ENCODE results near the gene CTDP1. TPM values are rescaled to one million over a fixed set of nuclear protein-coding genes. Genes with fewer than 3 reads are reported as not detected.

Gene CTDP1
- total RNA-seq, 2 experiments from 2014 or later, result 44.4 to 44.6 TPM

DNA sequence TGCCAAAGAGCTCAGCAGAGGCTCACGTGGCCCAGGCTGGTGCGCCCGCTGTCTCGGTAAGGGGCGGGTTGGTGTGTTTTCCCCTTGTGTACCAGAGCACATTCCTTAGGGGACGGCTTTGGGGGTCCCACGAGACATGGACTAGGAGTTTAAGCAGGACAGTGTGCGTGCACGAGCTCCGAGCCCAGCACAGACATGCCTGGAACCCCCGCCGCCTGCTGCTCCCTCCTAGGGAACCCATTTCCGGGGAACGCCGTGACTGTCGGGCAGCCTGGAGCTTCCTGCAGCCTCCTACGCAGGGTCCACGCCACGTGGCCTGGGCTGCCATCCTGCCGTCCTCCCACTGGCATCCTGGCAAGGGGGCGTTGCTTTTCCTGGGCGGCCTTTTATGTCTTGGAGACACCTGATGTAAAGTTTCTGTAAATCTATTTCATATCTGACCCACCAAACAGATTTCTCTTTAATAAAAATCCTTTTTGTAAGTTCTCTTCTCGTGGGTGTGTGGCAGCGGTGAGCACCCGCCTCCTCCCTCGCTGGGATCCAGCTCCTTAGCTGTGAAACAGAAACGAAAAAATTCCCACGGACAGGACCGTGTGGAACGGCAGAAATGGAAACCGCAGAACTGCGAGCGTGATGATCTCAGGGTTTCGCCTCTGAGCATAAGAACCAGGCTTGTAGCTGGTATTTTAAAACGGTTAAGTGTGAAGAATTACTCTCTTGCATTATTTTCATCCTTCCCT is 74.6 kb downstream of the CTDP1 start:
- no peak overlapping the region for H3K27ac Mint-ChIP-seq
- H3K4me3 Mint-ChIP-seq, result no peak overlapping the region
- no peaks in the 10 kb centered on the region for H3K27me3 Mint-ChIP-seq

DNA sequence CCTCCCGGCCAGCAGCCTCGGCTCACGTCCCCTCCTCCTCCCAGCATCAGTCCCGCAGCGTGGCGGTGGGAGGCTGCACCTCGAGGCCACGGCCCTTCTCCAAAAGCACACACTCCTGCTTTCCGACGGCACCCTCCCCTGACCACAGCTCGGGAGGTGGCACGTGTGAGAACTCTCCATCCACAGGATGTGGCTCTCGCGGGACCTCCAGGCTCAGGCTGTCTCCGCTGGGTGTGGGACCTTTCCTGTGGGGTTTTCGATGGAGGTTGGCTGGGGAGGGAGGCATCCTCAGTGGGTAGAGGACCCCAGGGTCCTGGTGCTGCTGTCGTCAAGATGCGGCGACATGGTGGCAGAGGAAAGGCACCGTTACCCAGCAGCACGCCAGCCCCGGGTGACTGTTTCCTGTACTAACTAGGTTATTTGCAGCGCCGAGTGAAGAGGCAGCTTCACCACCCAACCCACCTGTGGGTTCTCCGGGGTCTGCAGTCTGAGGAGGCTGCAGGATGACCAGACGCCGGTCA is 75.3 kb downstream of the CTDP1 start:
- peaks cover 11% of the 10 kb centered on the region for H3K9me3 Mint-ChIP-seq
- H3K36me3 Mint-ChIP-seq, result peaks cover 38% of the 10 kb centered on the region
- H3K27ac Mint-ChIP-seq, result no peak overlapping the region
- DNase-seq, result no peak
- no peak overlapping the region for H3K4me3 Mint-ChIP-seq
- H3K27me3 Mint-ChIP-seq, result no peaks in the 10 kb centered on the region
- no peaks in the 10 kb centered on the region for H3K4me1 Mint-ChIP-seq

More for the DNA sequence above, 74.6 kb downstream of the CTDP1 start:
- no peak for DNase-seq
- Mint-ChIP-seq H3K4me1 (no peaks in the 10 kb centered on the region), H3K9me3 (peaks cover 11% of the 10 kb centered on the region), H3K36me3 (peaks cover 42% of the 10 kb centered on the region)

GRCh38 chr18:79755496-79756142 is 76.0 kb downstream of the CTDP1 start:
- Mint-ChIP-seq H3K27ac (no peak overlapping the region), H3K27me3 (no peaks in the 10 kb centered on the region), H3K36me3 (peaks cover 41% of the 10 kb centered on the region), H3K4me1 (no peaks in the 10 kb centered on the region), H3K9me3 (peaks cover 11% of the 10 kb centered on the region), H3K4me3 (no peak overlapping the region)
- no peak for DNase-seq

GRCh38 chr18:79756143-79756500 is 76.5 kb downstream of the CTDP1 start:
- Mint-ChIP-seq H3K9me3 (peaks cover 11% of the 10 kb centered on the region), H3K27ac (no peak overlapping the region), H3K4me3 (no peak overlapping the region), H3K27me3 (no peaks in the 10 kb centered on the region), H3K36me3 (peaks cover 41% of the 10 kb centered on the region), H3K4me1 (no peaks in the 10 kb centered on the region)
- DNase-seq, result no peak

DNA sequence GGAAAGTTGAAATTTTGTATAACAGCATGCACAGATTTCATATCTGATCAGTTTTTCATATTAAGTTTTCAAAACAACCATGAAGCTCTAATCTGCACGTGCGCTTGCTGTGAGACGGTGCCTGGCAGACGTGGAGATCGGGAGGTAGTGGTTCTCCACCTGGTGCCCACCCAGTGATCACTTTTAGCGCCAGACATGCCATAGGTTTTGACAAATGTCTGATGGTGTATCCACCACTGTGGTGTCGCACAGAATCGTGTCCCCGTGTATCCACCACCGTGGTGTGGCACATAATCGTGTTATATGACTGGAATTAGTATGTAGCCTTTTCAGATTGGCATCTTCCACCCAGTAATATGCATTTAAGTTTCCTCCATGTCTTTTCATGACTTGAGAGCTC is 77.2 kb downstream of the CTDP1 start:
- peaks cover 3% of the 10 kb centered on the region for H3K27me3 Mint-ChIP-seq
- H3K9me3 Mint-ChIP-seq, result peaks cover 11% of the 10 kb centered on the region
- H3K27ac Mint-ChIP-seq, result no peak overlapping the region
- H3K36me3 Mint-ChIP-seq, result peaks cover 41% of the 10 kb centered on the region
- no peak overlapping the region for H3K4me3 Mint-ChIP-seq
- DNase-seq, result no peak
- no peaks in the 10 kb centered on the region for H3K4me1 Mint-ChIP-seq

DNA sequence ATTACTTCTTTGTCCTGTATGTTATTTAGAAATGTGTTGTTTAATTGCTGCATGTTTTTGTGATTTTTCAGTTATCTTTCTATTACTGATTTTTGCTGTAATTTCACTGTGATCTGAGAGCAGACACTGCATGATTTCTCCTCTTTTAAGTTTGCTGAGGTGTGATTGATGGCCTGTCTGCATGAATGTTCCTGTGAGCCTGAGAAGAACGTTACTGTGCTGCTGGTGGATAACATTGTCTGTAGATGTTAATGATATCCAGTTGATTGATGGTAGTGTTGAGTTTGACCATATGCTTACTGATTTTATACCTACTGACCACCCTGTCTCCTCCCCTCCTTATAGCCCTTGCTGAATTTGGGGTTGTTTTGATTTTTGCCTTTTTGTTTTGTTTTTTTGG is 80.7 kb downstream of the CTDP1 start:
- Mint-ChIP-seq H3K4me3 (no peak overlapping the region), H3K4me1 (no peaks in the 10 kb centered on the region), H3K36me3 (peaks cover 21% of the 10 kb centered on the region), H3K9me3 (peaks cover 11% of the 10 kb centered on the region), H3K27ac (no peak overlapping the region), H3K27me3 (peaks cover 4% of the 10 kb centered on the region)
- no peak for DNase-seq

DNA sequence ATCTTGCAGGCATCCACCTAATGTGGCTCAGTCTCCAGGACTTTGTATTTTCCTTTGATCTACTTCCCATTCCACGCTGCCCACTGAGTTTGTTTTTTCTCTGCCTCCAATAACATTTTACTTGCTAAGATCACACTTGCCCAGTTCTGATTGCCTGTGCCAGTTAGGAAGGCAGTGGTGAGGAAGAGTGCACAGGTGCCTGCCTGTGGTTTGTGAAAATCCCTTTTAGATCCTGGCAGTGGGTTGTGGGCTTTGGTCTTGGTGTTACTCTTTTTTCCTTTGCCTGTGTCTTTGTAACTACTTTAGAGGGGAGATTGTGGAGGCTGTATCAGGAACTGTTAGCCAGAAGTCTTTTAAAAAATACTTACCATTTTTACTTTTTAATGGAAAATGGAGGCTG is 81.3 kb downstream of the CTDP1 start:
- H3K27me3 Mint-ChIP-seq, result peaks cover 8% of the 10 kb centered on the region
- no peak overlapping the region for H3K27ac Mint-ChIP-seq
- no peak overlapping the region for H3K4me3 Mint-ChIP-seq
- H3K9me3 Mint-ChIP-seq, result peaks cover 11% of the 10 kb centered on the region
- DNase-seq, result no peak
- peaks cover 17% of the 10 kb centered on the region for H3K36me3 Mint-ChIP-seq
- no peaks in the 10 kb centered on the region for H3K4me1 Mint-ChIP-seq

DNA sequence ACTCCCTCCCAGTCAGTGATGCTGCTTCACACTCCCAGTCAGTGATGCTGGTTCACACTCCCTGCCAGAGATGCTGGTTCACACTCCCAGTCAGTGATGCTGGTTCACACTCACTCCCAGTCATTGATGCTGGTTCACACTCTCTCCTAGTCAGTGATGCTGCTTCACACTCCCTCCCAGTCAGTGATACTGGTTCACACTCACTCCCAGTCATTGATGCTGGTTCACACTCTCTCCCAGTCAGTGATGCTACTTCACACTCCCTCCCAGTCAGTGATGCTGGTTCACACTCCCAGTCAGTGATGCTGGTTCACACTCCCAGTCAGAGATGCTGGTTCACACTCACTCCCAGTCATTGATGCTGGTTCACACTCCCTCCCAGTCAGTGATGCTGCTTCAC is 83.8 kb downstream of the CTDP1 start:
- peaks cover 29% of the 10 kb centered on the region for H3K27me3 Mint-ChIP-seq
- peaks cover 9% of the 10 kb centered on the region for H3K9me3 Mint-ChIP-seq
- DNase-seq, result no peak
- no peak overlapping the region for H3K4me3 Mint-ChIP-seq
- no peaks in the 10 kb centered on the region for H3K4me1 Mint-ChIP-seq
- peaks cover 5% of the 10 kb centered on the region for H3K36me3 Mint-ChIP-seq
- no peak overlapping the region for H3K27ac Mint-ChIP-seq

DNA sequence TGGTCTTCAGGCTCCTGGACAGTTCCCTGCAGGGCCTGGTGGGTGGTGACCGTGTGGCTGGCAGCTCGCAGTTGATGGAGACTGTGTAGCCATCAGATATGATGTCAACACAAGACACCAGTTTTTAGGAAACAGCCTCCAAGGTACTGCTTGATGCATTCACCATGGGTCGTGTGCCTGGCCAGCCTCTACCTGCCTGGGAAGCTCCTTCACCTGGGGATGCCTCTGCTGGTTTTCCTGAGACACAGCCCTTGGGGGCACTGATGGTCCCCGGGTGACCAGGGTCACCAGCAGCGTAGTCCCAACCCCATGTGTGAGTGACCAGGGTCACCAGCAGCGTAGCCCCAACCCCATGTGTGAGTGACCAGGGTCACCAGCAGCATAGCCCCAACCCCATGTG is 84.5 kb downstream of the CTDP1 start:
- Mint-ChIP-seq H3K27me3 (peaks cover 30% of the 10 kb centered on the region), H3K9me3 (peaks cover 6% of the 10 kb centered on the region), H3K4me3 (no peak overlapping the region), H3K36me3 (peaks cover 5% of the 10 kb centered on the region), H3K4me1 (no peaks in the 10 kb centered on the region), H3K27ac (no peak overlapping the region)
- no peak for DNase-seq

- Mint-ChIP-seq H3K9me3 (peaks cover 6% of the 10 kb centered on the region), H3K36me3 (peaks cover 3% of the 10 kb centered on the region), H3K4me1 (no peaks in the 10 kb centered on the region), H3K27ac (no peak overlapping the region), H3K27me3 (peaks cover 34% of the 10 kb centered on the region), H3K4me3 (no peak overlapping the region)
- DNase-seq, result no peak
Measured at GRCh38 chr18:79765491-79766245, 86.1 kb downstream of the CTDP1 start.

- H3K27ac Mint-ChIP-seq, result no peak overlapping the region
- peaks cover 3% of the 10 kb centered on the region for H3K36me3 Mint-ChIP-seq
- no peaks in the 10 kb centered on the region for H3K4me1 Mint-ChIP-seq
- peaks cover 6% of the 10 kb centered on the region for H3K9me3 Mint-ChIP-seq
- no peak for DNase-seq
- H3K27me3 Mint-ChIP-seq, result peaks cover 34% of the 10 kb centered on the region
- H3K4me3 Mint-ChIP-seq, result no peak overlapping the region
Measured at GRCh38 chr18:79766308-79766707, 86.7 kb downstream of the CTDP1 start.

DNA sequence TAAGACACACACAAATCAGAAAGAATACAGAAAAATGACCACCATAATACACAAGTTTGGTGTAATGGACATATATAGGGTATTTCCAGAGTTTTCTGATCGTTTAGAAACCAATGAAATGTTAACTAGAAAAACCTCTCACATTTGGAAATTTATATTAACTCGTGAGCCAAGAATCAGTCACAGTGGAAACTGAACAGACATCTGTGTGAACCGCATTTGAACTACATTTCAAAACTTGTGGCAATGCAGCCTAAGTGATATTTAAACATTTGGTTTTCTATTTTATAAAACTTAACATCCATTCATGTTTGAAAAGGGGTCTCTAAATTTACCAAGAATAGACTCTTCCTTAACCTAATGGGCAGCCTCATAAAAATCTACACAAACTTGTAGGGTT is 89.1 kb downstream of the CTDP1 start:
- H3K27ac Mint-ChIP-seq, result no peak overlapping the region
- peaks cover 6% of the 10 kb centered on the region for H3K9me3 Mint-ChIP-seq
- DNase-seq, result no peak
- H3K27me3 Mint-ChIP-seq, result peaks cover 37% of the 10 kb centered on the region
- no peak overlapping the region for H3K4me3 Mint-ChIP-seq
- no peaks in the 10 kb centered on the region for H3K4me1 Mint-ChIP-seq
- H3K36me3 Mint-ChIP-seq, result peaks cover 3% of the 10 kb centered on the region

- Mint-ChIP-seq H3K27me3 (peaks cover 40% of the 10 kb centered on the region), H3K4me3 (no peak overlapping the region), H3K27ac (no peak overlapping the region), H3K4me1 (no peaks in the 10 kb centered on the region), H3K36me3 (peaks cover 3% of the 10 kb centered on the region), H3K9me3 (peaks cover 6% of the 10 kb centered on the region)
- no peak for DNase-seq
Measured at GRCh38 chr18:79769698-79770500, 90.3 kb downstream of the CTDP1 start.

GRCh38 chr18:79770501-79770815 is 90.9 kb downstream of the CTDP1 start:
- Mint-ChIP-seq H3K27ac (no peak overlapping the region), H3K27me3 (peaks cover 40% of the 10 kb centered on the region), H3K4me1 (no peaks in the 10 kb centered on the region), H3K4me3 (no peak overlapping the region), H3K36me3 (peaks cover 3% of the 10 kb centered on the region), H3K9me3 (peaks cover 6% of the 10 kb centered on the region)
- DNase-seq, result no peak

GRCh38 chr18:79770826-79771225 is 91.2 kb downstream of the CTDP1 start:
- H3K27ac Mint-ChIP-seq, result no peak overlapping the region
- H3K4me3 Mint-ChIP-seq, result no peak overlapping the region
- DNase-seq, result no peak
- no peaks in the 10 kb centered on the region for H3K4me1 Mint-ChIP-seq
- peaks cover 6% of the 10 kb centered on the region for H3K9me3 Mint-ChIP-seq
- peaks cover 37% of the 10 kb centered on the region for H3K27me3 Mint-ChIP-seq
- H3K36me3 Mint-ChIP-seq, result peaks cover 3% of the 10 kb centered on the region
